NCI-H82 treated with DMSO at 0.1 percent for 48 hours (cell line): ENCODE measurements around the gene GRK4.
"Not testable (repeated sequence)": the region's sequence is repeated elsewhere in the genome, so short reads cannot be mapped to it uniquely, and the experiment has no call there.

Experiments
- DNase-seq: peaks from one replicate; lab custom pipeline; 2025; ENCODE audit not compliant: unreplicated experiment; lab: John Stamatoyannopoulos, UW

Gene GRK4

DNA sequence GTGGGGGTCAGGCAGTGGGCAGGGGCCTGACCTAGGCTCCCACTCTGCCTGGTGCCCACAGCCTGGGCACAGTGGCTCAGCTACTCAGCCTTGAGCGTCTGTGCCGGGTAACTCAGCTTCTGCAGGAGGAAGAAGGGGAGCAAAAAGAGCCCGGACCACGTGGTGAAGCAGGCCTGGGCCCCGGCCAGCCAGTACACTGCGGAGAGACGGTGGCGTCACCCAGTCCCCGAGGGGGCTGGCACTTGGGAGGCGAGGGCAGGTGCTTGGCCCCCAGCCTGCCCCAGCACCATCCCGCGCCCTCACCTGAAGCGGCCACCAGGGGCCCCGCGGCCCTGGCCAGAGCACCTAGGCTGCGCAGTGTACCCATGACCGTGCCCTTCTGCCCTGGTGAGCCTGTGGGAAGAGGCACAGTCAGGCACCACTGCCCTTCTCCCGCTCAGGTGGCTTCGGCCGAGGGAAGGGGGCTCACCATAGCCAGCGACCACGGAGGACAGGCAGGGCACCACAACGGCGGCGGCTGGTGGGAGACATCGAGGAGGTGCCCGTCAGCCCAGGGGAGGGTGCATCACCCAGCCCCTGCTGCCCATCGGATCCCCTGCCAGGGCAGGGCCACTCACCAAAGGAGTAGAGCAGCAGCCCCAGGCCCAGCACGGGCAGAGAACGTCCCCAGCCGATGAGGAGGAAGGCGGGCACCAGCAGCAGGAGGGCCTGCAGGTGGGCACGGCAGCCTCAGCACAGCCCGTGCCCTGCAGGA is 32.4 kb upstream of the GRK4 start:
- no peak for DNase-seq

DNA sequence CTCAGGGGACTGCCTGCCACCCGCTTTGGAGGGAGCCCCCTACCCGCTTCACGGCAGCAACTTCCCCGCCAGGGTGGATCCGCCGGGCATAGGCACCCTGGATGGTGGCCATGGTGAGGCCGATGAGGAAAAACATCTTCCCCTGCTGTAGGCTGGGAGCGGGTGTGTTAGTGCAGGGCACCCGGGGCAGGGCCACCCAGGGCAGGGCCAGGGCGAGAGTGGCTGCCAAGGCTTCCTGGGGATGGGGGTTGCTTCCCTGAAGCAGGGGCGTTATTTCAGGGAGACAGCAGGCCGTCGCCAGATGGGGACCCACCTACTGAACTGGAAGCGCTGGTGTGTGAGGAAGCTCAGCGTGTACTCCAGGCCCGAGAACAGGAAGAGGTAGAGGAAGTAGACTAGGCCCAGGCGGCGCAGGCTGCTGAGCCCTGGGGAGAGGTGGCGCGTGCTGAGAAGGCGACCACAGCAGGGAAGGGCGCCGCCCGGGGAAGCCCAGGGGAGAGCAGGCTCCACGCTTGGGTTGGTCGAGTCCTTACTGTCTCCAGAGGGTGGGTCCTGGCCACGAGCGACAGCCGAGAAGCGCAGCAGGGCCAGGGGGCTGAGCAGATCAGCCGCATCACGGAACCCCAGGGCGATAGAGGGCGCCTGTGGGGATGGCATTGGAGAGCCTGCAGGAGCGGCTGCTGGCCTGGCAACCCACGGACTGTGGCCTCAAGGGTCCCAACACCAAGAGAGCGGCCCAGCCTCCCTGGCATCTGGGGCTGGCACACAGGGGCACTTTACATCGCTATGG is 31.7 kb upstream of the GRK4 start:
- DNase-seq, result no peak

DNA sequence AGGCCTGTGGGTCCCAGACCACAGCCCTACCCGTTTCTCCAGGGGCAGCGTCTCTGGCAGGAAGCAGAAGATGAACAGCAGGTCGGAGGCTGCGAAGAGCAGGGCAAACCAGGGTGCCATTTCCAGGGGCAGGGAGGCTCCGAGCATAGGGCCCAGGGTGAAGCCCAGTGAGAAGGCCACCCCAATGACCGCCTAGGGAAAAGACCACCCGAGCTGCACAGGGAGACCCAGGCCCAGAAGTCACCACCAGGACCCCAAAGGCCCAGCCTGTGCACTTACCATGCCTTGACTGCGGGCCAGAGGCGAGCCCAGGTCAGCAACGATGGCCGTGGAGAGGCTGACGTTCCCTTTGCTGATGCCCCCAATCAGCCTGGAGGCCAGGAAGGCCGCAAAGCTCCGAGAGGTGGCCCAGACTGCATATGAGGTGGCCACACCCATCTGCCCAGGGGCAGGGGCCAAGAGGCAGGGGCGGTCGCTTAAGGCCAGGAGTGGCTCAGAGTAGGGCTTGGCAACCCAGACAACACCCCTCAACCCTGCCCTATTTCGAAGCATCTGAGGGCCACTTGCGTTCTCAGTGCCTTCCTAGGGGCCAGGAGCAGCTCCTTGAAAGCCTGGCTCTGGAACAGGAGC is 30.9 kb upstream of the GRK4 start:
- DNase-seq, result no peak

DNA sequence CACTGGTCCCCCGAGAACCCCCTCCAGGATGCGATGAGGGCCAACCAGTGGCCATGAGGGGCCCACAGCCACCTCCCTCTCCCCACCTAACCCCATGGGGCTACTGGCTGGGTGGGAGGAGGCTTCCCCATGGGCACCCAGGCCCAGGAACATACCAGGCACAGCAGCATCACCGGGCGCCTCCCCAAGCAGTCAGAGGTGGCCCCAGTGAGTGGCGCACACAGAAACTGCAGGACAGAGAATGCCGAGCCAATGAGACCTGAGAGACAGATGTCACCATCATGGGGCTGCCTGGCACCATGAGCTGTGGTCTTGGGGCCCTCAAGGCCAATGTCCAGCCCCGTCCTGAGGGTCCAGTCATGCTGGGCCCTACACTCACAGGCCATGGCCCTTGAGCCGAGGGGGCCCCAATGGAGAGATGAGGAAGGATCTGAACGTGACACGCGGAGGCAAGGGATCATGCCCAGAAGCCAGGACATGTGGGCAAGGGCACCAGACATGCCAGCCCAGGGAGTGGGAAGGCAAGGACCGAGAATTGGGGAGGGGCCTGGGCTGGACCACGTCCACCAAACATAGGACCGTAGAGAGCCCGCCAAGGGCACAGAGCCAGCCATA is 30.3 kb upstream of the GRK4 start:
- DNase-seq, result no peak

DNA sequence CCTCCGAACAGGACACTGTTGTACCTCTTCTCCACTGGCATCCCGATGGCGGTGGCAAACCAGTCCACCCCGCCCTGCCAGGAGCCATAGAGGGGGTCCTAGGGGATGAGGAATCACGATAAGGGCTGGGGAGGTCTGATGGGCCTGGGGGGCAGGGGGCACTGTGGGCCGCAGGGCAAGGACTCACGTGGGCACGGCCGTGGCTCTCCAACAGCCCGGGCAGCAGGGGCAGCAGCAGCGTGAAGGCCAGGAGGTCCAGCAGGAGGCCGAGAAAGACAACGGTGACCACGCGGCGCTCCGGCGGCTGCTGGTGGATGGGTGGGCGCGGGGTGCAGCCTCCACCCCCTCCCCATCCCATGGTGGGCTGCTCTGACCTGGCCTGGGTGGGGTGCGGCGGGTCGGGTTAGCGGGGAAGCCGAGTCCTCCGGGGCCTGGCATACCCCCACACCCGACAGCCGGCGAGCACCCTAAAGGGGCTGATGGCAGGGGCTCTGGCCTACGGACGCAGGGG is 29.8 kb upstream of the GRK4 start:
- DNase-seq, result no peak

DNA sequence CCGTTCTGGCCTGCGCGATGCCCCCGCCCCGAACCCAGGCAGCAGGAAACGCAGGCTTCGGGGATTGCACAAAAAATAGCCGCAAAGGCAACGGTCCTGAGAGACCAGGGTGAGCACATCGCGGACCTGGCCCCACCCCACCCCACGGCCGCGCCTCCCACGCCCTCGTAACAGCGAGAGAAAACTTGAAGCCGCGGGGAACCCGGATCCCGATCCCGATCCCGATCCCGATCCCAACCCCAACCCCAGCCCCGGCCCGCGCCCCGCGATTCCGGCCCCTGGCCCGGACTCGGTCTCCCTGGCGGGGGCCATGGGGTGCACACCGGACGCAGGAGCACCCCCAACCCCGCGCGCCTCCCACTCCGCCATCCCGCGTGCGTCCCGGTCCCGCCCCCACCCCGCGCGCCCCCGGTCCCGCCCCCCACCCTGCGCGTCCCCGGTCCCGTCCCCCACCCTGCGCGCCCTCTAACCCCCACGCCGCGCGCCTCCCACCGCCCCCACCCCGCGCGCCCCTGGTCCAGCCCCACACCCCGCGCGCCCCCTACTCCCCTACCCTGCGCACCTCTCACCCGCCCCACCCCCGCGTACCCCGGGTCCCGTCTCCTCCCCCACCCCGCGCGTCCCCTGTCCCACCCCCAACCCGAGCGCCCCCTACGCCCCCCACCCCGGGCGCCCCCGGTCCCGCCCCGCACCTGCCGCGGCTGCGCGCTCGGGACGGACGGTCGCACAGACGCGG is 29.1 kb upstream of the GRK4 start:
- DNase-seq, result no peak

DNA sequence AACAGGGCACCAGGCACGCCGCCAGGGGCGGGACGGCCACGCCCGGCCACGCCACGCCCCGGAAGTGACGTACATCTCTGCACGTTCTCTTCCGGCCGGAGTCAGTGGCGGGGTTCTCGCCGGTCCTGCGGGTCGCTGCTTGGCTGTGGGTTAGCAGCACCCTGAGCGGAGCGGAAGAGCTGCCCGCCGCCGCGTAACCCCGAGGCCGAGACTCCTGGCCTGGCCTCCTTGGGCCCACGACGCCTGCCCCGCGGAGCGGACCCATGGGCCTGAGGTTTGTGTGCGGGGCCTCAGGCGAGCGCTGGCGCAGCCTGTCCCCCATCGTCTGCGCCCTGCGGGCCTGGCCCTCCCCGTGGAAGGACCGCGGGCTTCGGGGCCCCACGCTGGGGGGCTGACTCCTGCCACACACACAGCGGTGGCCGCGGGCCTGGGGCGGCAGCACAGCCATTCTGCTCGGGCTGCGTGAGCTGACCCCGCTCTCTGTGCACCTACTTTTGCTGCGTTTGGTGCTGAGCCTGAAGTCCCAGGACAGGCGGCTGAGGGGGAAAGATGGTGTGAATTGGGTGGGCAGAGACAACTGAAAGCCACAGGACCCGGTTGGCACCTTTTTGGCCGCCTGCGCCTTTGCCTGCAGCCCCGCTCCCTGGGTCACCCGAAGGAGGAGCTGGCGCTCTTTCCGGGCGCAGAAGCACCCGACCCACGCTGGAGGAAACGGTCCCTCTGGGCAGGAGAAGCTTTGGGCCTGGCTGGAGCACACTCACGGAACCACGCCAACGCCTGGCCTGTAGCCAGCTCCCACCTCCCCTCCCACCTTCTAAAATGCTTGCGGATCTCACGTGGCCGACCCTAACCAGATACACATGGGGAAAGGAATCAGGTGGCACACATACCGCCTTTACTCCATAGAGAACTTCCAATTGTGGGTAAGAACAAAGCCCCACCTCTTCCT is 28.3 kb upstream of the GRK4 start:
- DNase-seq, result peak; percentile 68

DNA sequence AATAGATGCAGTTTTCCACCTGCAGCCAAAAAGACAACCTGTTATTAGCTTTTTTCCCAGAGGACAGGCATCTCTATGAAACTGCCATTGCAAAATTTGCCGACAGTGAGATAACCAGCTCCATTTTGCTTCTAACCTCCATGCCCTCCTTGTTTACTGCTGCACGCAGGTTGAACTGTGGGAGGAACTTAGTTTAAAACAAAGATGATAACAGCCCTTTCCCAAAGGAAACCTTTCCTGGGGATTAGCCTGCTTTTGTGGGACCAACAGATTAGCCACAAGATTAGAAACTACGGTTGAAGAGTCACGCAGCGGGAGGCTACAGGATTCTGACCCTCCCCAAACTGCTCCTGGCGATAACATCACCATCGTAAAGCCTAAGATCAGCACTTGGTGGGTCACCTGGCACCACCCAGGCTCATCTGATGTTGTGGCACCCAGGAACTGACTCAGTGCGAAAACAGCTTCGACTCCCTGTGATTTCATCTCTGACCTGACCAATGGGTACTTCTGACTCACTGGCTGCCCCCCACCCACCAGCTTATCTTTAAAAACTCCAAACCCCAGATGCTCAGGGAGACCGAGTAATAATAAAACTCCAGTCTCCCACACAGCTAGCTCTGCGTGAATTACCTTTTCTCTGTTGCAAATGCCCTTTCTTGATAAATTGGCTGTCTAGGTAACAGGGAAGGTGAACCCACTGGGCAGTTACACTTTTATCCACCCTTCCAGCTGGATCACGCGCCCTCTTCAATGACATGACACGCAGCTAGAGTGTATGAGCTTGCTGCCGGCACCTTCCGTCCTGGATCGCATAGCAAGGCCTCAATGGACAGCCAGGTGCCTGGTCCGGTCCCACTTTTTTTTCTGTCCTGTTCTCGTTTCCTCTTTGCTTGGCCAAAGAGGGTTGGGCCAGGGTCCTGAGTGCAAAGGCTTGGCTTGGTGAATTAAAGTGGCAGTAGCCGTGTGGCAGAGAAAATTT is 27.3 kb upstream of the GRK4 start:
- no peak for DNase-seq

DNA sequence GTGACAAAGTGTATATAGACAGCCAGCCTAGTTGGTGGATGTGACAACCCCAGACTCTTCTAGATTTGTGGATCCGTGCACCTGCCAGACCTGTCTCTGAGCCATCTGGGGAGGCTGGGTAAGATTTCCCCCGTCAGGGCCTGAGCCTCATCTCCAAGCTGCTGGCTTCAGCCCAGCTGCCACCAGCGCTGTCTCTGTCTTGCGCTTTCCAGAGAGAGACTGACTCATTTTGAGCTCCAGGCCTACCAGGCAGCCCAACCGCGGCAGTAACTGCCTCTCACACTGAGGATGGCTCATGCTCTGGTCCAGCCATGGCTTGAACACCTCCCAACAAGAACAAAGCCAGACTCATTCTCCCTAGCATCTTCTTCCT is 26.6 kb upstream of the GRK4 start:
- no peak for DNase-seq

DNA sequence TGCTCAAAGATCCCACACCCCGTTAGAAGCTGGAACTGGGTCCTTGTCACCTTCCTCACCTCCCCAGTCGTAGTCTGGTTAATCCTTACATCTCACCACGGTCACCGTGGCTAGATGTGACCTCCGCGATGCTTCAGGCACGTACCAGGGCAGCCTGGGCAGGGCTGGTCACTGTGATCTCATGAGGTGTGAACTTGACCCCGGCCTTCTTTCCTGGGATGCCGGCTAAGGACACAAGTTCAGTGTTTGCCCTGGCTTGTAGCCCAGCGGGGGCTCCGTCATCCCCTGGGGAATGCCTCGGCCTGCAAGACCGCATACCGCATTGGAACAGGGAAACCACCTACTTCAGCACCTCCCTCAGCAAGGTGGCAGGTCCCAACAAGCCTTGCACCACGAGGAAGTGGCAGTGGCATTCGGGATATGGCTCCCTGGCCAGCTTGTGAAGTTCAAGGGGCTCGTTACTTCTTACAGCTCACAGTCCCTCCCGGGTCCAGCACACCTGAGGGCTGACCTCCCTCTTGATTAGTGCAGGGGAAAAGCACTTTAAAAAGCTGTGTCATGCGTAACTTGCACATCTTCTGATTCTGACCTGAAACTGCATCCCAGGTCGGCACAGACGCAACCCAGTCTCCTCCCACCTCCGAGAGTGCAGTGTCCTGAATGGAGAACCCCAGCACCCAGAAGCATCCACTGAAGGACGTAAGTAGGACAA is 26.1 kb upstream of the GRK4 start:
- DNase-seq, result no peak

DNA sequence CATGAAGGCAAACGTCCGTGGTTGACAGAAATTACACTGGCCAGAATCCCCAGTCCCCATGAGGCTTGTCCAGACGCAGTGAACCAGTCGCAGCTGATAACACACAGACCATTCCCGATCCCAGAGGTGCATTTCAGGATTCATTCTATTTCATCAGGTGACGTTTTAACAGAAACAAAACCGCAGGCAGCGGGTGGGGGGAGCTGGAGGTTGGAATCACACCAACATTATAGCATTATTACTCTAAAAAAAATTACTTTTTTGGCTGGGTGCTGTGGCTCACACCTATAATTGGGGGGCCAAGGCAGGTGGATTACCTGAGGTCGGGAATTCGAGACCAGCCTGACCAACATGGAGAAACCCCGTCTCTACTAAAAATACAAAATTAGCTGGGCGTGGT is 25.4 kb upstream of the GRK4 start:
- DNase-seq, result no peak

DNA sequence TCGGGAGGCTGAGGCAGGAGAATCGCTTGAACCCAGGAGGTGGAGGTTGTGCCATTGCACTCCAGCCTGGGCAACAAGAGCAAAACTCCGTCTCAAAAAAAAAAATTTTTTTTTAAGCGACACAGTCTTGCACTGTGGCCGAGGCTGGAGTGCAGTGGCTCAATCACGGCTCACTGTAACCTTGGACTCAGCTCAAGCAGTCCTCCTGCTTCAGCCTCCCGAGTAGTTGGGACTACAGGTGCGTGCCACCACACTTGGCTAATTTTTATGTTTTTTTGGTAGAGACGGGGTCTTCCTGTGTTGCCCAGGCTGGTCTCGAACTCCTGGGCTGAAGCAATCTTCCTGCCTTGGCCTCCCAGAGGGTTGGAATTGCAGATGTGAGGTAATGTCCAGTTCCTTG is 25.0 kb upstream of the GRK4 start:
- DNase-seq, result not testable (repeated sequence)

DNA sequence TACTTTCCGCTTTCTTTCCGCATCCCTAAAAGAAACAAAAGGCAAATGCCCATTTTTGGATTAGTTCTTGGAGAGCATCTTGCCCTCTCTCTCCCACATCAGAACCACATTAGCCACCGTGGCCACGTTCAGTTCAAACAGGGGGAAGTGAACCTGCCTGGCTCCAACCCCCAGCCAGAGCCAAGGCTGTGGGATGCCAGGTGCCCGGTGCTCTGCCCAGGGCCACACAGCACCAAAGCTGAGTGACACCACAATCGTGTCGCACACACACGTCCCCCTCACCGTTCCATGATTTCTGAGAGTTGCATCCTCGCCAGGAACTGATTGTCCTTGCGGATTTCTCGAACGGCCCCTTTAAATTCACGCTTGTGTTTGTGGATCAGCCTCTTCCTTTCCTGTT is 24.5 kb upstream of the GRK4 start:
- no peak for DNase-seq

DNA sequence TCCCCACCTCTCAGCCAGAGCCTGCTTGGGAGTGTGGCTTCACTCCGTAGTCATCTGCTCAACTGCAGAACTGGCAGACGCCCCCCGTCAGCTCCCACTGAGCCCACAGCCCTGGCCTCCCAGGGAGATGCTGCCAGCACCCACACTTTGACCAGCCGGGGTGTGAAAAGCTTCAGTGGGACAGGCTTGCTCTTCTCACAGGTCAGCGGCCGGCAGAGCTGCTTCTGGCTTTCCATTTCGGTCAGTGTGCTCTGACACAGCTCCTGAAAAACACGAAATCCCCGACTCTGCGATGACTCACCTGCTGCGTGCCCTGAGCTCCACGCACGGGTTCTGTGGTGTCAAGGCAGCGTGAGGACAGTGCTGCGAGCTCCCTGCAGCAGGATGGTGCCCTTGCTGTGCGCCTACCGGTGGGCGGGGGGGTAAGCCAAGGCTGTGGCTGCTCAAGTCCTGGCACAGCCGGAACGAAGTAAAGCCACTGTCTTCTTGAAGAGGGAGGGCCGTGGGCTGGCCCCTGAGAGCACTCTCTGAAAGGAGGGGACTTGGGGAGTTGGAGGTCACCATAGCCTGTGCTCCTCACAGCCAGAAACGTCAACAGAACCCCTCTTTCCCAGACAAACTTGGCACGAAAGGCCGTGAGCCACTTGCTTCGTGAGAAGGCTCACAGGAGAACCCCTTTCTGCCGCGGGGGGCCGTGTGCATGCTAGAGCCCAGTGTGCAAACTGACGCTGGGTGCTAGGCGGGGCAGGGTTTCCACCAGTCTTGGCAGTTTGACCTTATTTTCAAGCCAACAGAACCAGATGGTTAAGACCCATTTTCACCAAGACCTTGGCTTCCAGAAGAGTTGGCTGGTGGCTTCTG is 23.8 kb upstream of the GRK4 start:
- no peak for DNase-seq

DNA sequence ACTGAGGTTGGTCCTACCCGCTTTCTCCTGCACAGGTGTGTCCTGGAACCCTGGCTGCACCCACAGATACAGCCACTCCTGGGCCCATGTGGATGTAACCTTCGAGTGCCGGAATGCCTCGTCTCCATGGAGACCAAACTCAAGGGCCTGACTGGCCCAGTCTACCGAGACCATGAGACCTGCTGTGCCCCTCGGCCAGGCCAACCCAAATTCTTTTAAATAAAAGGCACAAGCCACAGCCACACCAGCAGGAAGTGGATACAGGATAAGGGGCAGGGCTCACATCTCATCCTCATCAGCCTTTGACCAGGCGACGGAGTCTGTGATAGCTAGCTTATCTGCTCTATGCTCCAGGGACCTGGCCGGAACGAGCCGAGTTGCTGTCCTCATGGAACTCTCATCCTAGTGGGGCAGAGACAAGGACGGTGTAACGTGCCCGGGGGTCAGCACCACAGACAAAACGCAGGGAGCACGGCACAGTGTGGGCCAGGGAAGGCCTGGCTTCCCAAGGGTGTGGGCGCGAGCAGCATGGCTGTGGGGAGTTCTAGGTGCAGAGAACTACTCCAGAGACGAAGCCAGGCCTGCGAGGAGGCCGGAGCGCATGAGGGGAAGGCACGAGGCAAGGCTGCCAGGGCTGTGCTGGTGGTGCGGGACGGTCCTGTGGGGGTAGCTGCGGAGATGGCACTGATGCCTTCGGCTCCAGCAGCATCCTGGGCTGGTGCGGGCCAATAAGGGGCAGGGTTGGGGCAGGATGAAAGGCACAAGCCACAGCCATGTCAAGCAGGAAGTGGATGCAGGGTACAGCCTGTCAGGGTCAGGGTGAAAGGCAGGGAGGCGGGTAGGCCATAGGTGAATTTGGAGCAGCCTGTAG is 22.9 kb upstream of the GRK4 start:
- DNase-seq, result no peak
